ENCODE data around the gene APBA2. TPM values are rescaled to one million over a fixed set of nuclear protein-coding genes. Genes with fewer than 3 reads are reported as not detected.

Gene APBA2
- total and polyA plus RNA-seq, 10 of the 15 experiments (the other 5 are each of a cell fraction or from before 2014, with no cell fraction given): 0.06 to 0.26 (median 0.07) TPM; not detected in 7

GRCh38 chr15:28944286-28944685 is 58.5 kb downstream of the APBA2 start (continued):
- TF ChIP-seq, protein P1, sequence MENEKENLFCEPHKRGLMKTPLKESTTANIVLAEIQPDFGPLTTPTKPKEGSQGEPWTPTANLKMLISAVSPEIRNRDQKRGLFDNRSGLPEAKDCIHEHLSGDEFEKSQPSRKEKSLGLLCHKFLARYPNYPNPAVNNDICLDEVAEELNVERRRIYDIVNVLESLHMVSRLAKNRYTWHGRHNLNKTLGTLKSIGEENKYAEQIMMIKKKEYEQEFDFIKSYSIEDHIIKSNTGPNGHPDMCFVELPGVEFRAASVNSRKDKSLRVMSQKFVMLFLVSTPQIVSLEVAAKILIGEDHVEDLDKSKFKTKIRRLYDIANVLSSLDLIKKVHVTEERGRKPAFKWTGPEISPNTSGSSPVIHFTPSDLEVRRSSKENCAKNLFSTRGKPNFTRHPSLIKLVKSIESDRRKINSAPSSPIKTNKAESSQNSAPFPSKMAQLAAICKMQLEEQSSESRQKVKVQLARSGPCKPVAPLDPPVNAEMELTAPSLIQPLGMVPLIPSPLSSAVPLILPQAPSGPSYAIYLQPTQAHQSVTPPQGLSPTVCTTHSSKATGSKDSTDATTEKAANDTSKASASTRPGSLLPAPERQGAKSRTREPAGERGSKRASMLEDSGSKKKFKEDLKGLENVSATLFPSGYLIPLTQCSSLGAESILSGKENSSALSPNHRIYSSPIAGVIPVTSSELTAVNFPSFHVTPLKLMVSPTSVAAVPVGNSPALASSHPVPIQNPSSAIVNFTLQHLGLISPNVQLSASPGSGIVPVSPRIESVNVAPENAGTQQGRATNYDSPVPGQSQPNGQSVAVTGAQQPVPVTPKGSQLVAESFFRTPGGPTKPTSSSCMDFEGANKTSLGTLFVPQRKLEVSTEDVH (IDR thresholded peaks at IDR 0.05; ENCODE audit: low read depth, partially characterized antibody): no peak
- TF ChIP-seq, protein P2, sequence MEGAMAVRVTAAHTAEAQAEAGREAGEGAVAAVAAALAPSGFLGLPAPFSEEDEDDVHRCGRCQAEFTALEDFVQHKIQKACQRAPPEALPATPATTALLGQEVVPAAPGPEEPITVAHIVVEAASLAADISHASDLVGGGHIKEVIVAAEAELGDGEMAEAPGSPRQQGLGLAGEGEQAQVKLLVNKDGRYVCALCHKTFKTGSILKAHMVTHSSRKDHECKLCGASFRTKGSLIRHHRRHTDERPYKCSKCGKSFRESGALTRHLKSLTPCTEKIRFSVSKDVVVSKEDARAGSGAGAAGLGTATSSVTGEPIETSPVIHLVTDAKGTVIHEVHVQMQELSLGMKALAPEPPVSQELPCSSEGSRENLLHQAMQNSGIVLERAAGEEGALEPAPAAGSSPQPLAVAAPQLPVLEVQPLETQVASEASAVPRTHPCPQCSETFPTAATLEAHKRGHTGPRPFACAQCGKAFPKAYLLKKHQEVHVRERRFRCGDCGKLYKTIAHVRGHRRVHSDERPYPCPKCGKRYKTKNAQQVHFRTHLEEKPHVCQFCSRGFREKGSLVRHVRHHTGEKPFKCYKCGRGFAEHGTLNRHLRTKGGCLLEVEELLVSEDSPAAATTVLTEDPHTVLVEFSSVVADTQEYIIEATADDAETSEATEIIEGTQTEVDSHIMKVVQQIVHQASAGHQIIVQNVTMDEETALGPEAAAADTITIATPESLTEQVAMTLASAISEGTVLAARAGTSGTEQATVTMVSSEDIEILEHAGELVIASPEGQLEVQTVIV (IDR thresholded peaks at IDR 0.05; ENCODE audit: borderline replicate concordance, partially characterized antibody): no peak
- no peak for TF ChIP-seq EGR1 (IDR thresholded peaks at IDR 0.05; ENCODE audit: borderline replicate concordance in 1 of 2, low read depth in 2 of 2, low read length in 2 of 2)
- TF ChIP-seq TCF3 (IDR thresholded peaks at IDR 0.05; ENCODE audit: borderline replicate concordance, insufficient read depth, low read depth, low read length): no peak
- TF ChIP-seq MXI1 (IDR thresholded peaks at IDR 0.05; ENCODE audit: low read depth, low read length): no peak
- no peak for TF ChIP-seq RELB (IDR thresholded peaks at IDR 0.05; ENCODE audit: low read depth)
- no peak for TF ChIP-seq SUPT20H (IDR thresholded peaks at IDR 0.05; ENCODE audit: borderline replicate concordance, control insufficient read depth, low read depth, low read length)
